Liver (tissue), 2 donors: ENCODE measurements around the gene CERT1.

Experiments used
- TF ChIP-seq, protein P1 (sequence below): IDR thresholded peaks from 2 replicates; pipeline ENCODE4 v1.6.1; 2016; ENCODE audit warnings: antibody characterized with exemption, mild to moderate bottlenecking
- TF ChIP-seq, protein P2 (sequence below): fragments of 150-350 bp; IDR thresholded peaks from 2 replicates; pipeline ENCODE4 v1.5.1; 2017; ENCODE audit warnings: improper control_type of control experiment, low read depth, low read length; ENCODE audit not compliant: missing input control
- donor health status: healthy.

DNA sequence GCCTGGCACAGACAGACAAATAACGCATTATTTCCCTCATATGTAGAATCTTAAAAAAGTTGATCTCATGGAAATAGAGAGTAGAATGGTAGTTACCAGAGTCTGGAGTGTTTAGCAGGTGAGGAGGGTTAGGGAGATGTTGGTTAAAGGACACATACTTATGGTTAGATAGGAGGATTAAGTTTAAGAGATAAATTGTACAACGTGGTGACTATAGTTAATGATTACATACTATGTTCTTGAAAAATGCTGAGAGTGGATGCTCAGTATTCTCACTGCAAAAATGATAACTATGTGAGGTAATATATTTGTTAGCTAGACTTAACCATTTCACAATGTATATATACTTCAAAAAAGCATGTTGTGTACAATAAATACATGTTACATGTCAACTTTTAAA is 38.0 kb downstream of the CERT1 start:
- TF ChIP-seq, protein P1, sequence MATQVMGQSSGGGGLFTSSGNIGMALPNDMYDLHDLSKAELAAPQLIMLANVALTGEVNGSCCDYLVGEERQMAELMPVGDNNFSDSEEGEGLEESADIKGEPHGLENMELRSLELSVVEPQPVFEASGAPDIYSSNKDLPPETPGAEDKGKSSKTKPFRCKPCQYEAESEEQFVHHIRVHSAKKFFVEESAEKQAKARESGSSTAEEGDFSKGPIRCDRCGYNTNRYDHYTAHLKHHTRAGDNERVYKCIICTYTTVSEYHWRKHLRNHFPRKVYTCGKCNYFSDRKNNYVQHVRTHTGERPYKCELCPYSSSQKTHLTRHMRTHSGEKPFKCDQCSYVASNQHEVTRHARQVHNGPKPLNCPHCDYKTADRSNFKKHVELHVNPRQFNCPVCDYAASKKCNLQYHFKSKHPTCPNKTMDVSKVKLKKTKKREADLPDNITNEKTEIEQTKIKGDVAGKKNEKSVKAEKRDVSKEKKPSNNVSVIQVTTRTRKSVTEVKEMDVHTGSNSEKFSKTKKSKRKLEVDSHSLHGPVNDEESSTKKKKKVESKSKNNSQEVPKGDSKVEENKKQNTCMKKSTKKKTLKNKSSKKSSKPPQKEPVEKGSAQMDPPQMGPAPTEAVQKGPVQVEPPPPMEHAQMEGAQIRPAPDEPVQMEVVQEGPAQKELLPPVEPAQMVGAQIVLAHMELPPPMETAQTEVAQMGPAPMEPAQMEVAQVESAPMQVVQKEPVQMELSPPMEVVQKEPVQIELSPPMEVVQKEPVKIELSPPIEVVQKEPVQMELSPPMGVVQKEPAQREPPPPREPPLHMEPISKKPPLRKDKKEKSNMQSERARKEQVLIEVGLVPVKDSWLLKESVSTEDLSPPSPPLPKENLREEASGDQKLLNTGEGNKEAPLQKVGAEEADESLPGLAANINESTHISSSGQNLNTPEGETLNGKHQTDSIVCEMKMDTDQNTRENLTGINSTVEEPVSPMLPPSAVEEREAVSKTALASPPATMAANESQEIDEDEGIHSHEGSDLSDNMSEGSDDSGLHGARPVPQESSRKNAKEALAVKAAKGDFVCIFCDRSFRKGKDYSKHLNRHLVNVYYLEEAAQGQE, result no peak
- TF ChIP-seq, protein P2, sequence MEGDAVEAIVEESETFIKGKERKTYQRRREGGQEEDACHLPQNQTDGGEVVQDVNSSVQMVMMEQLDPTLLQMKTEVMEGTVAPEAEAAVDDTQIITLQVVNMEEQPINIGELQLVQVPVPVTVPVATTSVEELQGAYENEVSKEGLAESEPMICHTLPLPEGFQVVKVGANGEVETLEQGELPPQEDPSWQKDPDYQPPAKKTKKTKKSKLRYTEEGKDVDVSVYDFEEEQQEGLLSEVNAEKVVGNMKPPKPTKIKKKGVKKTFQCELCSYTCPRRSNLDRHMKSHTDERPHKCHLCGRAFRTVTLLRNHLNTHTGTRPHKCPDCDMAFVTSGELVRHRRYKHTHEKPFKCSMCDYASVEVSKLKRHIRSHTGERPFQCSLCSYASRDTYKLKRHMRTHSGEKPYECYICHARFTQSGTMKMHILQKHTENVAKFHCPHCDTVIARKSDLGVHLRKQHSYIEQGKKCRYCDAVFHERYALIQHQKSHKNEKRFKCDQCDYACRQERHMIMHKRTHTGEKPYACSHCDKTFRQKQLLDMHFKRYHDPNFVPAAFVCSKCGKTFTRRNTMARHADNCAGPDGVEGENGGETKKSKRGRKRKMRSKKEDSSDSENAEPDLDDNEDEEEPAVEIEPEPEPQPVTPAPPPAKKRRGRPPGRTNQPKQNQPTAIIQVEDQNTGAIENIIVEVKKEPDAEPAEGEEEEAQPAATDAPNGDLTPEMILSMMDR, result no peak
